H1 (cell line): Measurements from ENCODE around the gene ACTR6. TPM values are rescaled to one million over a fixed set of nuclear protein-coding genes. Genes with fewer than 3 reads are reported as not detected.

ENCODE experiments used
- CTCF ChIA-PET: fragments of 300-600 bp; sonication (Branson Sonifier 250); formaldehyde crosslinking; loops from one replicate; lab custom pipeline; 2021; ENCODE audit not compliant: partially characterized antibody; lab: Charles Lee
- POLR2A ChIA-PET: fragments of 300-600 bp; sonication (Branson Sonifier 250); formaldehyde crosslinking; loops from one replicate; lab custom pipeline; 2021; ENCODE audit warnings: inconsistent platforms; ENCODE audit not compliant: partially characterized antibody; lab: Charles Lee
- DNase-seq, 2 experiments: peaks; one replicate each; pipeline versions ENCODE4 v3.0.0 to v3.0.0-alpha.2; 2010 to 2022; ENCODE audit warnings: low spot score in 2 of 2, low read depth in 1 of 2, mixed read lengths in 1 of 2
- FAIRE-seq: peaks from 2 replicates; lab custom pipeline; 2011; peaks lifted over from hg19 to GRCh38; lab: Jason Lieb, UNC
- H2AFZ ChIP-seq: 2 replicates; pipeline ENCODE4 v1.8.1; 2012; ENCODE audit warnings: low read length, inconsistent platforms
- H2AK5ac ChIP-seq: 2 replicates; pipeline ENCODE4 v1.6.1; 2013; ENCODE audit warnings: low read depth, low read length
- H2BK120ac ChIP-seq: replicated peaks from 2 replicates; pipeline ENCODE3; 2013; ENCODE audit warnings: low read depth, low read length, inconsistent platforms
- H2BK12ac ChIP-seq: 2 replicates; pipeline ENCODE4 v1.6.1; 2013; ENCODE audit warnings: low read depth, low read length
- H2BK15ac ChIP-seq: 2 replicates; pipeline ENCODE4 v1.6.1; 2013; ENCODE audit warnings: low read length
- H2BK20ac ChIP-seq: 2 replicates; pipeline ENCODE4 v1.6.1; 2013; ENCODE audit warnings: low read length
- H2BK5ac ChIP-seq: 2 replicates; pipeline ENCODE4 v1.6.1; 2013; ENCODE audit warnings: low read depth, low read length
- H3K14ac ChIP-seq: 2 replicates; pipeline ENCODE4 v1.6.1; 2013; ENCODE audit warnings: inconsistent platforms; ENCODE audit not compliant: insufficient read length
- H3K18ac ChIP-seq: 2 replicates; pipeline ENCODE4 v1.6.1; 2013; ENCODE audit warnings: low read length; ENCODE audit errors: extremely low read depth
- H3K23ac ChIP-seq: 2 replicates; pipeline ENCODE4 v1.6.1; 2013; ENCODE audit warnings: inconsistent platforms; ENCODE audit not compliant: insufficient read length
- H3K23me2 ChIP-seq: 2 replicates; pipeline ENCODE4 v1.6.1; 2013; ENCODE audit warnings: low read depth, low read length
- H3K27ac ChIP-seq: 2 replicates; pipeline ENCODE4 v1.6.1; 2011; ENCODE audit warnings: low read depth, low read length, inconsistent platforms
- H3K27me3 ChIP-seq, 4 experiments: replicated peaks in 1 of 4; 1 replicate in 1 of 4; 2 replicates in 3 of 4; pipeline versions ENCODE4 v1.6.1 to v1.8.1; 2011 to 2013; ENCODE audit warnings: low read length in 3 of 4, mild to moderate bottlenecking in 3 of 4, inconsistent platforms in 2 of 4, mixed read lengths in 2 of 4, moderate library complexity in 1 of 4; ENCODE audit not compliant: control insufficient read depth in 3 of 4, insufficient read depth in 3 of 4; ENCODE audit errors: extremely low read depth in 1 of 4
- H3K36me3 ChIP-seq, 4 experiments: 2 replicates each; pipeline versions ENCODE4 v1.6.1 to v1.8.1; 2011 to 2013; ENCODE audit warnings: mild to moderate bottlenecking in 4 of 4, low read length in 3 of 4, moderate library complexity in 2 of 4, control low read depth in 1 of 4, inconsistent platforms in 1 of 4; ENCODE audit not compliant: insufficient read depth in 4 of 4, control insufficient read depth in 2 of 4
- H3K4ac ChIP-seq: replicated peaks from 2 replicates; pipeline ENCODE3; 2013; ENCODE audit warnings: low read length, low read depth, mixed read lengths, inconsistent platforms; ENCODE audit not compliant: insufficient read length
- H3K4me1 ChIP-seq, 4 experiments: replicated peaks in 1 of 4; 1 replicate in 1 of 4; 2 replicates in 3 of 4; pipeline versions ENCODE4 v1.6.1 to v1.8.1; 2011 to 2013; ENCODE audit warnings: low read length in 3 of 4, inconsistent platforms in 2 of 4, mixed read lengths in 1 of 4; ENCODE audit not compliant: insufficient read depth in 4 of 4, control insufficient read depth in 3 of 4
- H3K4me2 ChIP-seq, 2 experiments: 2 replicates each; pipeline versions ENCODE4 v1.6.1 to v1.8.1; 2011 to 2013; ENCODE audit warnings: low read depth in 2 of 2, low read length in 2 of 2, control low read depth in 1 of 2, inconsistent platforms in 1 of 2, mild to moderate bottlenecking in 1 of 2; ENCODE audit not compliant: insufficient read depth in 1 of 2
- H3K4me3 ChIP-seq, 4 experiments: fragments of 200-600, 300-600 bp in 1 of 4; sonication (generic), shearing (Covaris generic), sonication (Bioruptor Twin) in 1 of 4; 2 replicates each; pipeline versions ENCODE4 v1.5.1 to v1.8.1; 2011 to 2016; ENCODE audit warnings: low read length in 4 of 4, low read depth in 3 of 4, control low read depth in 2 of 4, inconsistent platforms in 2 of 4, mild to moderate bottlenecking in 2 of 4, mixed read lengths in 1 of 4, moderate library complexity in 1 of 4; ENCODE audit not compliant: insufficient read depth in 2 of 4; ENCODE audit errors: extremely low read depth in 1 of 4
- H3K56ac ChIP-seq: replicated peaks from 2 replicates; pipeline ENCODE3; 2013; ENCODE audit warnings: low read depth, mild to moderate bottlenecking, mixed read lengths, low read length, inconsistent platforms; ENCODE audit not compliant: insufficient read length
- H3K79me1 ChIP-seq: 2 replicates; pipeline ENCODE4 v1.6.1; 2013; ENCODE audit warnings: low read depth, low read length, control low read depth
- H3K79me2 ChIP-seq, 2 experiments: 2 replicates each; pipeline versions ENCODE4 v1.6.1 to v1.8.1; 2012 to 2013; ENCODE audit warnings: low read length in 2 of 2, mild to moderate bottlenecking in 2 of 2, inconsistent platforms in 1 of 2; ENCODE audit not compliant: insufficient read depth in 2 of 2, control insufficient read depth in 1 of 2
- H3K9ac ChIP-seq, 4 experiments: replicated peaks in 1 of 4; 1 replicate in 1 of 4; 2 replicates in 3 of 4; pipeline versions ENCODE4 v1.6.1 to v1.8.1; 2011 to 2013; ENCODE audit warnings: low read depth in 3 of 4, low read length in 3 of 4, control low read depth in 2 of 4, mild to moderate bottlenecking in 2 of 4, moderate library complexity in 2 of 4, inconsistent platforms in 1 of 4; ENCODE audit errors: extremely low read depth in 1 of 4
- H3K9me3 ChIP-seq, 2 experiments: 2 replicates each; pipeline versions ENCODE4 v1.6.1 to v1.8.1; 2012 to 2013; ENCODE audit warnings: mild to moderate bottlenecking in 2 of 2, moderate library complexity in 2 of 2, control low read depth in 1 of 2, inconsistent platforms in 1 of 2, low read depth in 1 of 2, low read length in 1 of 2, mixed read lengths in 1 of 2; ENCODE audit not compliant: insufficient read depth in 2 of 2
- H4K20me1 ChIP-seq, 2 experiments: replicated peaks in 1 of 2; 2 replicates each; pipeline versions ENCODE3 to v1.8.1; 2011 to 2013; ENCODE audit warnings: inconsistent platforms in 2 of 2, low read length in 2 of 2, mild to moderate bottlenecking in 1 of 2; ENCODE audit not compliant: insufficient read depth in 2 of 2, control insufficient read depth in 1 of 2
- H4K5ac ChIP-seq: 2 replicates; pipeline ENCODE4 v1.6.1; 2013; ENCODE audit warnings: low read length, low read depth, mixed read lengths, inconsistent platforms; ENCODE audit not compliant: insufficient read length
- H4K8ac ChIP-seq: 2 replicates; pipeline ENCODE4 v1.8.0; 2013; ENCODE audit warnings: mild to moderate bottlenecking, moderate library complexity, low read length, inconsistent platforms; ENCODE audit not compliant: insufficient read depth; ENCODE audit errors: extremely low read depth
- H4K91ac ChIP-seq: replicated peaks from 2 replicates; pipeline ENCODE3; 2013; ENCODE audit warnings: low read length, mixed read lengths, inconsistent platforms; ENCODE audit not compliant: insufficient read length
- POLR2AphosphoS5 ChIP-seq: IDR thresholded peaks from 2 replicates; pipeline ENCODE4 v1.6.1; 2011; ENCODE audit warnings: low read depth, low read length
- polyA plus RNA-seq, 7 experiments: library from polyadenylated mRNA; depleted of rRNA in 3 of 7; stranded (reverse) in 5 of 7; unstranded in 2 of 7; fragments of >200 nt in 5 of 7; fragments of 200-250 nt in 2 of 7; gene quantifications; 1 replicate in 5 of 7; 2 replicates in 1 of 7; 4 replicates in 1 of 7; pipeline versions ENCODE4 v1.2.1 to v1.2.3, GENCODE V29; 2011 to 2013; ENCODE audit warnings: missing spikeins in 2 of 7, mixed read lengths in 2 of 7
- total RNA-seq: library from RNA; stranded (reverse); fragmentation: NEBNext Ultra II Directional; extraction: Animal tissue kit (Norgen Biotek cat#: 25700); gene quantifications from 2 replicates; pipeline ENCODE4 v1.2.1, GENCODE V29; 2021

Gene ACTR6
- total and polyA plus RNA-seq, 2 of the 8 experiments (the other 6 are each of a cell fraction or from before 2014, with no cell fraction given) = 10.2 to 36.8 TPM

- Histone ChIP-seq H4K8ac (no peak overlapping the region), H2AK5ac (no peak overlapping the region), H3K9me3 (no peaks in the 10 kb centered on the region), H2BK12ac (no peak overlapping the region), H3K4me2 (no peak overlapping the region), H4K5ac (no peak overlapping the region), H3K9ac (no peak overlapping the region), H3K79me1 (no peaks in the 10 kb centered on the region), H3K27ac (no peak overlapping the region), H3K23ac (no peak overlapping the region), H3K4me1 (no peaks in the 10 kb centered on the region), H3K23me2 (no peaks in the 10 kb centered on the region), H3K4me3 (no peak overlapping the region), H3K27me3 (no peaks in the 10 kb centered on the region), H2AFZ (no peak overlapping the region), H4K20me1 (no peaks in the 10 kb centered on the region), H2BK120ac (no peak overlapping the region), H3K14ac (no peak overlapping the region), H2BK5ac (no peak overlapping the region), H2BK15ac (no peak overlapping the region), H2BK20ac (no peak overlapping the region), H4K91ac (no peak overlapping the region), H3K4ac (no peak overlapping the region), H3K18ac (no peak overlapping the region), H3K36me3 (no peaks in the 10 kb centered on the region), H3K56ac (no peak overlapping the region), H3K79me2 (no peaks in the 10 kb centered on the region)
- DNase-seq = no peak
- FAIRE-seq = no peak
- CTCF ChIA-PET = interaction anchor here (0.6 to 0.9 kb wide), 2 partner anchors 14 to 89 kb away, joined by 3 read pairs; no protein-coding TSS in a partner anchor
- POLR2A ChIA-PET = interaction anchor here (1.0 kb wide), 1 partner anchor 18 kb away, joined by 4 read pairs; the partner anchor contains the start of genes DEPDC4 and SCYL2
- no peak for TF ChIP-seq POLR2AphosphoS5
These were observed 48.3 kb downstream of the ACTR6 start for GRCh38 chr12:100248886-100249285.
